Left cardiac atrium (tissue), 4 donors: ENCODE results near the gene ATP2B3. TPM values are rescaled to one million over a fixed set of nuclear protein-coding genes. Genes with fewer than 3 reads are reported as not detected.

Experiments used
- ATAC-seq, 2 donors: fragments of 200-7000 bp; cut with Tn5 transposase; one replicate each; pipeline ENCODE4 v1.9.1; 2020; ENCODE audit warnings: mild to moderate bottlenecking in 2 of 2, moderate library complexity in 2 of 2
- DNase-seq: peaks from one replicate; pipeline ENCODE4 v3.0.0-alpha.2; 2020
- intact Hi-C, 2 donors: fragments of 100-400 bp; cut with DNase I; formaldehyde crosslinking; loops; one replicate each; pipeline versions ENCODE4 v1.14.1 to v1.15.1; 2022 to 2023
- total RNA-seq, 2 donors: library from RNA; stranded (reverse); fragmentation: NEBNext Ultra II Directional; extraction: Animal tissue kit (Norgen Biotek cat#: 25700); gene quantifications; one replicate each; pipeline ENCODE4 v1.2.1, GENCODE V29; 2021
- donor health status: DM: no; HTN: yes; CAD: no.
- donor health status: DM: no; HTN: yes; CAD: no; lungs with severe emphysema.
- donor health status: DM: yes; HTN: yes; CAD: no.
- donor health status: Dilated cardiomyopathy.

The ATP2B3 gene
- total RNA-seq, 2 donors from 2014 or later: 0.10 TPM; not detected in 1

DNA sequence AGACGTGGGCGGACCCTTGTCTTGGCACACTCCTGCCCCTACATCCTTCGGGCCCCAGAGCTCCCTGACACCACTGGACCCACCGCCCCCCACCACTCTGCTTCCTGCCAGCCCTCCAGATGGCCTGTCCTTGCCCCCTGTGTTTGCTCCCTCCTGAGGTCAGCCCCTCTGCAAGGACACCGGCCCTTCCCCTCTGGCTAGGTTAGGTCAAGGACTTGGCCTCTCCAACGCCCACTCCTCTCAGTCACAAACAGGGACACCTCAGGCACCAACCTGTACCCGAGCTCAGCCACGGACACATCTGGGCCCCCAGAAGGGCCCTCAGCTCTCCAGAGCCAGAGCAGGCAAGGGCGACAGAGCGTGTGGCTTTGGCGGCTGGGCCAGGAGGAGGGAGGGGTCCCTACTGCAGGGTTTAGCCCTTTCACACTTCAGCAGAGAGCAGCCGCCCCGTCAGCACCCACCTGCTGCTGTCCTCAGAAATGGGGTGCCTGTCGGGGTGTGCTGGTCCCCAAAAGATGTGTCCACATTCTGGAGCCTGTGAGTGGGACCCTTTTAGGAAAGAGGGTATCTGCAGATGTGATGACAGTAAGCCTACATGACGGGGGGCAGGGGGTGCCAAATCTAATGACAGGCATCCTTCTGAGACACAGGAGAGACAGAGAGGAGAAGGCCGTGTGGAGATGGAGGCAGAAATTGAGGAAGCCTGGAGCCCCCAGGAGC, 106.0 kb downstream of the ATP2B3 start:
- intact Hi-C loops: no loop called here
- no peak for ATAC-seq
- DNase-seq: no peak

- DNase-seq: no peak
- no peak for ATAC-seq
These were observed 107.0 kb downstream of the ATP2B3 start for GRCh38 chrX:153624196-153625091.

GRCh38 chrX:153625271-153626024, 108.0 kb downstream of the ATP2B3 start:
- ATAC-seq: no peak
- no peak for DNase-seq
- intact Hi-C loops: no loop called here

More at GRCh38 chrX:153624196-153625091, 107.0 kb downstream of the ATP2B3 start:
- intact Hi-C loops: no loop called here

DNA sequence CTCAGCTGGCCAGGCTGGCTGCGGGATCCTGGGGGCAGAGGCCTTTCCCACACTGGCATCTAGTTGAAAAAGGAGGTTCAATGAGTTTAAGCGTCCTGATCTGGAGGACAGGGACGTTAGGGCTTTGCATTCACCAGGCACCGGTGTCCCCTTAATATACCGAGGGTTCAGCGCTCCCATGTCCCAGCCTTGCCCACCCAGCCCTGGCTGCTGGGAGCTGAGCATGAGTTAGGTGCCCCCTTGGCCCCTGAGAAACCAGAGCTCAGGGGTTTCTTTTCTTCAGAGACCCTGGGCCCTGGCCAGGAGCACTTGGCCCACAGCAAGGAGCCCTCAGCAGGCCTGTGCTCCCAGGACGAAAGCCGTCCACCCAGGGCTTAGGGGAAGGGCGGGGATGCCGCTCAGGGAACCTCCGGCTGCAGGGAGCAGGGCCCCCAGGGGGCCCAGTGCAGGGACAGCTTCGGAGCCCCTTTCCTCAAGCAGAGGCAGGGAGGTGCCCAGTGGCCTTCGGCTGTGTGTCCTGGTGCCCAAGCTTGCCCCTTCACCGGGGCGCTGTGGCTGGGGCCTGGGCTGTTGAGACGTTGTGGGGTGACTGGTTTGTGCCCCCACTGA, 108.7 kb downstream of the ATP2B3 start:
- intact Hi-C loops: no loop called here
- DNase-seq: no peak
- no peak for ATAC-seq

DNA sequence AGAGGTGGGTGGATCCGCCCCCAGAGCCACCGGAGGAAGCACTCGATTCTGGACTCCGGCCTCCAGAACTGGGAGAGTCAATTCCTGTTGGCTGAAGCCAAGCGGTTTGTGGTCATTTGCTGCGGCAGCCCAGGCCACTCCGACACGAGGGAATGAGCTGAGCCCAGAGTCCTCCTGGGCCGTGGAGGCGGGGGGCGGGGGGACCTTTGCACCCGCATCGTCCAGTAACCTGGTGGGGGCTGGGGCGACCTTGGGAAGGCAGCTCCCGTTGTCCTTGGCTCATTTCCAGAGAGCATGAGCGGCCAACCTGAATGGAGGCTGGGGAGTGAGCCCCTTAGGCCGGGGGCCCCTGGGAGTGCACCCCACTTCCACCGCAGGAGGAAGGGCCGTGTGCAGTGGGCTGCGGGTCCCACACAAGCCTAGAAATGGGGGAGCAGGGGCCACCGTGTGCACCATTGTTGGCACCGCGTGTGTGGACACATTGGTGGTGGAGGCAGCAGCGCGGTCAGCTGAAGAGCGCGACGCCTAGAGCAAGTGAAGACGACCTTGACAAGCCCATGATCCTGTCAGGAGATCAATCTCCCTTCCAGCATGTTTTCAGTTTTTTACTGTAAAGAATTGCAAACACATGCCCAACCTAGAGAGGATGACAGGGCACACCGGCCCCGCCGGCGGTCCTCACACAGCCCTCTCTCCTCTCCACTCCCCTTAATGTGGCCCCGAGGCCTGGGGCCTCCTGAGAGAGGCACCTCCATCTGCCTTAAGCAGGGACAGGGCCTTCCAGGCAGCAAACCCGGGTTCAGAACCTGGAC, 109.6 kb downstream of the ATP2B3 start:
- intact Hi-C loops: no loop called here
- DNase-seq (no peak), ATAC-seq (no peak)

DNA sequence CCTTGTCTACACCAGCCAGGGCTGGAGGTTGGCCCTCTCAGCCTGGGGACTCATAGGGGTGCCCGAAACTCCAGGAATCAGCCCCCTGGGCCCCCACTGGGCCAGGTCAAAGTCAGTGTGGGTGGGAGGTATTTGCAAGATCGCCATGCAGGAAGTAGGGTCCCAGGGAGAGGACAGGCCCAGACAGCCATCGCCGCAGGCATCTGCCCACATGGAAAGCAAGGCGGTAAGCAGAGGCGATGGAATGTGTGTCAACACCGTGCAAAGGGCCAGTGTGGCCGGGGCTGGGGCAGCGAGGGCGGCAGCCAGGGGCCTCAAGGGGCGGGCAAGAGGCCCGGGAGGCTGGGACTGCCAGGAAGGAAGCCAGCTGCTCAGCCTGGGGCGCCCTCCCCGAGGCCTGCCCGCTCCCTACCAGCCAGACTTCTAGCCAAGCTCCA, 110.3 kb downstream of the ATP2B3 start:
- intact Hi-C loops: no loop called here
- ATAC-seq: no peak
- DNase-seq: no peak

GRCh38 chrX:153628129-153628528, 110.7 kb downstream of the ATP2B3 start:
- intact Hi-C loops: no loop called here
- no peak for ATAC-seq

GRCh38 chrX:153628665-153629064, 111.2 kb downstream of the ATP2B3 start:
- ATAC-seq (no peak), DNase-seq (no peak)
- intact Hi-C loops: no loop called here

More at GRCh38 chrX:153628129-153628528, 110.7 kb downstream of the ATP2B3 start:
- no peak for DNase-seq

- DNase-seq: no peak
- intact Hi-C loops: no loop called here
- no peak for ATAC-seq
These were observed 113.9 kb downstream of the ATP2B3 start for GRCh38 chrX:153631346-153631745.

- no peak for DNase-seq
- no peak for ATAC-seq
- intact Hi-C loops: no loop called here
These were observed 114.6 kb downstream of the ATP2B3 start for GRCh38 chrX:153631907-153632594.

Other genes with a start within 250 kb of the ATP2B3 start
- not detected for gene PNMA6F, start 195.9 kb upstream of the ATP2B3 start, total RNA-seq
- 1 to 10 TPM; 4.8 to 7.4 TPM for gene ZNF275, start 183.5 kb upstream of the ATP2B3 start, total RNA-seq
- not detected for gene PNMA6E, start 116.3 kb upstream of the ATP2B3 start, total RNA-seq
- gene ZFP92, start 106.2 kb upstream of the ATP2B3 start, total RNA-seq: 1 to 10 TPM in 1 of 2 donors, under 1 TPM in 1; 0.85 to 2.0 TPM
- under 1 TPM in 1 of 2 donors, not detected in 1; 0.39 TPM for gene TREX2, start 71.6 kb upstream of the ATP2B3 start, total RNA-seq
- 10 to 100 TPM; 15.8 to 22.2 TPM for gene HAUS7, start 47.1 kb upstream of the ATP2B3 start, total RNA-seq
- 100 to 1,000 TPM in 1 of 2 donors, 10 to 100 TPM in 1; 96.0 to 193 TPM for gene BGN, start 22.7 kb upstream of the ATP2B3 start, total RNA-seq
- 10 to 100 TPM; 31.4 to 31.8 TPM for gene CCNQ, start 81.5 kb downstream of the ATP2B3 start, total RNA-seq
- not detected for gene DUSP9, start 129.6 kb downstream of the ATP2B3 start, total RNA-seq
- 10 to 100 TPM in 1 of 2 donors, 1 to 10 TPM in 1; 9.7 to 14.6 TPM for gene PNCK, start 156.2 kb downstream of the ATP2B3 start, total RNA-seq
- 100 to 1,000 TPM; 107 to 134 TPM for gene SLC6A8, start 170.3 kb downstream of the ATP2B3 start, total RNA-seq
- 100 to 1,000 TPM; 123 to 159 TPM for gene BCAP31, start 206.7 kb downstream of the ATP2B3 start, total RNA-seq
- gene ABCD1, start 207.2 kb downstream of the ATP2B3 start, total RNA-seq: 10 to 100 TPM; 11.5 to 15.0 TPM
- gene PLXNB3, start 246.6 kb downstream of the ATP2B3 start, total RNA-seq: 1 to 10 TPM; 5.9 to 7.1 TPM